Epithelial cell of proximal tubule (primary cell): ENCODE results near the gene RNF44. TPM values are rescaled to one million over a fixed set of nuclear protein-coding genes. Genes with fewer than 3 reads are reported as not detected.
A peak's percentile ranks its signal among the peaks of the same experiment; 100 is the strongest.

Source experiments
- DNase-seq: peaks from one replicate; pipeline ENCODE4 v3.0.0-alpha.2; 2011; ENCODE audit warnings: low read depth
- H3K4me3 ChIP-seq: 2 replicates; pipeline ENCODE4 v1.5.1; 2011; ENCODE audit warnings: low read depth, mild to moderate bottlenecking, low read length
- CTCF ChIP-seq: conservative IDR thresholded peaks from 2 replicates; pipeline ENCODE4 v1.5.1; 2012; ENCODE audit warnings: low read depth, mild to moderate bottlenecking, low read length
- total RNA-seq: library from RNA; depleted of rRNA; stranded (reverse); fragments of >200 nt; gene quantifications from 2 replicates; pipeline ENCODE4 v1.2.3, GENCODE V29; 2015

The RNF44 gene
- total RNA-seq, 1 donor from 2014 or later = 17.1 TPM

DNA sequence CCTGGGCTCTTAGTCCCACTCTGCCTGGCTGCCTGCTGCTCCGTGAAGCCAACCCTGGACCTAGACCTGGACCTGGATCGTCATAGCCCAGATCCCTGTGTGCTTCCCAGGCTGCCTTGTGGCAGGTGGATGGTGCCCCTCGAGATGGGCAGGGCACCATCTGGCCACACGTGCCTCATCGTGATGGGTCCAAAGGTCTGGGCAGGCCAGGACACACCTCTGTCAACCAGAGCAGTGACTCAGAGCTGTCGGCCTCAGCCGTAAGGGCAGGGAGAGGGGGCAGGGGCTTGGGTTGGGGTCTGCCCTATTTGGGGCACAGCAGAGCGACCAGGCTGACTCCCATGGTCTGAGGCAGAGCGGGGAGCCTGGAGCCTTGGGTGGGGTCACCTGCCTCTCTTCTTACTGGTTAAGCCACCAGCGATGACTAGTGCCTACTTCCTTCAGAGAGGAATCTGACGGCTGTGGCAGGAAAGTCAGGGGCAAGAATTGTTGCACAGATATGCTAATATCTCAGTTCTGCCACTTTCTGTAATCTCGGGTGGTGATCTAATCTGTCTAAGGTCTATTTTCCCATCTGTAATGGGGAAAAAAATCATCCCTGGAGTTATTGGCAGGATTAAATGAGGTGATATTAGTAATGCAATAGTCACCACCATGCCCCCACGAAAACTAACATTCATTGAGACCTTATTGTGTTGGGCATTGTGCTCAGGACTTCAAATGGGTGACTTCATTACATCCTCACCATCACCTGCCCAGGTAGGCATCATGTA lies 8.7 kb upstream of the RNF44 start:
- DNase-seq = no peak
- H3K4me3 ChIP-seq = no peak overlapping the region
- no peak for TF ChIP-seq CTCF

GRCh38 chr5:176545388-176545736 lies 8.2 kb upstream of the RNF44 start:
- H3K4me3 ChIP-seq = no peak overlapping the region
- no peak for TF ChIP-seq CTCF

GRCh38 chr5:176543428-176544182 lies 6.4 kb upstream of the RNF44 start:
- TF ChIP-seq CTCF = no peak
- peak overlapping the region; percentile 89 for H3K4me3 ChIP-seq
- DNase-seq = no peak

More at GRCh38 chr5:176545388-176545736, 8.2 kb upstream of the RNF44 start:
- DNase-seq = no peak

- no peak for DNase-seq
- peak overlapping the region; percentile 89 for H3K4me3 ChIP-seq
- TF ChIP-seq CTCF = no peak
Observed at GRCh38 chr5:176542596-176543427, 5.6 kb upstream of the RNF44 start.

- no peak for TF ChIP-seq CTCF
- peak overlapping the region; percentile 89 for H3K4me3 ChIP-seq
- no peak for DNase-seq
Observed at GRCh38 chr5:176542135-176542595, 5.0 kb upstream of the RNF44 start.

DNA sequence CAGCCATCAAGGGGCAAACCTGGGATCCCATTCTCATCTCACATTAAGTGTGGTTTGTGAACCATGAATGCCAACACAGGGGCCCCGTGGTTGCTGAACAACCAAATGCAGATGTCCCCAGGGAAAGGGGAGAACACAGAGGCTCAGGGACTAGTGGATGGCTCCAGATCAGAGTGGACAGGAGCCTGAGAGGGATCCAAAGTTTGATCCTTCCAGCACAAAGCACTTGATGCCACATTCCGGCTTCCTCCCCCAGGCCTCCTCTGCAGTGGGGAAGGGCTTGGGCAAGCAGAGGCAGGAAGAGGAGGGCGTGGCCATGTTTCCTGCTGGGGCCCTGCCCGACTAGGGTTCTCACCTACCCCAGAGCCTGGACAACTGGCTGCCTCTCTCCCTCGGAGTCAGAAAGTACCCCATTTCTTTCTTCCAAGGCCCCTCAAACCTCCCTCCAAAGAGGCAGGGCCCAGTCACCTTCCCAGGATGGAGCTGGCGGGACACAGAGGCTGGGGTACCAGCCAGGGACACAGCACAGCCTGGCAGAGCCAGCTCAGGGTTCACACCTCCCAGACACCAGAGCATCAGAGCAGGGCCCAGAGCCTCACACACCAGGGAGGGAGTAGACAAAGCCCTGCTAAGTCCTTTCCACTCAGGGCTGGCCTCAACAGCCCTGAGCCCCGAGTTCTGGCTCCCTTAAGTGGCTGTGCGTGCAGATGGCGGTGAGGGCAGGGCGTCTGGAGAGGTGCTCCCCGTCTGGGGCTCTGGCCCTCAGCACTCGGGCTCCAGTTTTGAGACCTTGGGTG lies 4.3 kb upstream of the RNF44 start:
- no peak for TF ChIP-seq CTCF
- no peak for DNase-seq
- no peak overlapping the region for H3K4me3 ChIP-seq
